Skeletal muscle tissue (tissue), 4 donors: ENCODE data around the gene TIGD2. TPM values are rescaled to one million over a fixed set of nuclear protein-coding genes. Genes with fewer than 3 reads are reported as not detected.

Experiments used
- H3K27ac ChIP-seq: one replicate; pipeline ENCODE4 v1.7.0; 2013; ENCODE audit warnings: mild to moderate bottlenecking, low read depth, low read length, inconsistent platforms
- H3K27me3 ChIP-seq, 3 donors: one replicate each; pipeline ENCODE4 v1.7.0; 2013; ENCODE audit warnings: low read length in 3 of 3; ENCODE audit not compliant: control insufficient read depth in 3 of 3, insufficient read depth in 3 of 3
- H3K36me3 ChIP-seq, 3 donors: one replicate each; pipeline ENCODE4 v1.7.0; 2013; ENCODE audit warnings: low read length in 3 of 3; ENCODE audit not compliant: control insufficient read depth in 3 of 3, insufficient read depth in 3 of 3
- H3K4me1 ChIP-seq, 3 donors: one replicate each; pipeline ENCODE4 v1.7.0; 2013; ENCODE audit warnings: low read length in 3 of 3, mild to moderate bottlenecking in 3 of 3; ENCODE audit not compliant: control insufficient read depth in 3 of 3, insufficient read depth in 3 of 3
- H3K4me3 ChIP-seq, 3 donors: one replicate each; pipeline ENCODE4 v1.7.0; 2013; ENCODE audit warnings: low read length in 3 of 3
- H3K9ac ChIP-seq, 3 donors: one replicate each; pipeline ENCODE4 v1.7.0; 2013; ENCODE audit warnings: low read length in 3 of 3, mild to moderate bottlenecking in 3 of 3, moderate library complexity in 2 of 3, low read depth in 1 of 3
- H3K9me3 ChIP-seq, 3 donors: one replicate each; pipeline ENCODE4 v1.7.0; 2013; ENCODE audit warnings: low read length in 3 of 3; ENCODE audit not compliant: control insufficient read depth in 3 of 3
- total RNA-seq: library from RNA; depleted of rRNA; stranded (reverse); fragments of >200 nt; gene quantifications from one replicate; pipeline ENCODE4 v1.2.3, GENCODE V29; 2014
- donor health status: Osteomylitis.

The TIGD2 gene
- total RNA-seq, 1 donor from 2014 or later = 5.2 TPM

DNA sequence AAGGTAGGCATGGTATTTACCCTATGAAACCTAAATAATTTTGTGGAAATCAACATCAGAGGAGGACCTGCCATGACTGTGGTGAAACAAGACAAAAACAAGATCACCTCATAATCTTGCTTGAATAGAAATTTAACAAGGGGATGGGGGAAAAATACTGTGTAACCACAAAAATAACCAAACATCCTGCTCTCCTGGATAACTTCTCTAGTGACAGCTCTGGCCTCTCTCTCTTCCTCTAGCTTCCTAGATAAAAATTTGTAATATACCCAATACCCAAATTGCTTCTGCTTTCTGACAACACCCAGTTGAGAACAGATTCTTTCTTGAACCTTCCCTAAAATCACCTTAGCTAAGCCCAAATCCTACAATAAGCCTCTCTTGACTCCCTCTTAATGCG lies 11.9 kb upstream of the TIGD2 start:
- H3K36me3 ChIP-seq = no peaks in the 10 kb centered on the region
- H3K4me3 ChIP-seq = no peak overlapping the region
- no peaks in the 10 kb centered on the region for H3K4me1 ChIP-seq
- H3K9ac ChIP-seq = no peak overlapping the region
- H3K27me3 ChIP-seq = no peaks in the 10 kb centered on the region
- no peak overlapping the region for H3K27ac ChIP-seq
- no peaks in the 10 kb centered on the region for H3K9me3 ChIP-seq

DNA sequence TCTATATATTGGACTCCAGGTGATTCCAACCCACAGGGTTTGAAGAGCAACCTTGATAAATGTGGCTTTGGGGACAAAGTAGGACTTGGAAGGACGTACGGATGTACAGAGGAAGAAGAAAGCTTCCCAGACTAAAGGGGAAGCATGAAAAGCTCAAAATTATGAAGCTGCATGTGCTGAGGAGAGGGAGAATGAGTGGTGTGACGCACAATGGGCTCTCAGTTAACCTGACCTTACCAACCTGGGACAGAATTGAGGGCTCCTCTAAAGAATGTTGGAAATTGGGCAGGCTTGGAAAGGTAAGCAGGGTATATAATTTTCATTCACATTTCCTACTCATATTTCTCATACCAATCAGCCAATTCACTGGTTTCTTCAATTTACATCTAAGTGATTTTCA lies 10.5 kb upstream of the TIGD2 start:
- Histone ChIP-seq H3K4me3 (no peak overlapping the region), H3K27me3 (no peaks in the 10 kb centered on the region), H3K4me1 (no peaks in the 10 kb centered on the region), H3K9me3 (no peaks in the 10 kb centered on the region), H3K9ac (no peak overlapping the region), H3K27ac (no peak overlapping the region), H3K36me3 (no peaks in the 10 kb centered on the region)

DNA sequence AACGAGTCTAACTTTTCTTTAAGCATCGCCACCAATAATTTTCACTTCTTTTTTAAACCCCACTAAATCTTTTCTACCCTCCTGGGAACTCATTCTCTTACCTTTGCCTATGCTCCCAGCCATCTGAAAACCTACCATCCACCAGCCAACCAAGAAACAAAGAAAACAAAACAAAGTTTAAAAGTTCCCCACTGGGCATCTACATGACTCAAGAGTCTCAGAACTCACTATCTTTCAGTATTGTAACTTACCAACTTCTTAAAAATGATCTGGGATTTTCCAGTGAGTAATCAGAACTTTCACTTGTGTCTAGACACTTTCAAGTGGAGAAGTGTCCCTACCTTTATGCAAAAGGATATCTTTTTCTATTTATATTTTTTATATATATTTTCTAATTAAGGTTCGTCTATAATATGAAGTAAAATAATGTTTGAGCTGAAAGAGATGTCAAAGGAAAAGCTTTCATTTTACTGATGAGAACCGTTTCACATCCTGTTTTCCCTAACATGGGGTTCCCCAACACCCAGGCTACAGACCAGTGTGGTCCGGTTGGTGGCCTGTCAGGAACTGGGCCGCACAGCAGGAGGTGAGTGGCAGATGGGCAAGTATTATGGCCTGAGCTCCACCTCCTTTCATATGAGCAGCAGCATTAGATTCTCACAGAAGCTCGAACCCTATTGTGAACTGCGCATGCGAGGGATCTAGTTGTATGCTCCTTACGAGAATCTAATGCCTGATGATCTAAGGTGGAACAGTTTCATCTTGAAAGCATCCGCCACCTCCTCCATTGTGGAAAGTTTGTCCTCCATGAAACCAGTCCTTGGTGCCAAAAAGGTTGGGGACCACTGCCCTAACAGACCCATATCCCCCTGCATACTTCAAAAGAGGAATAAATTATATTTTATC lies 9.8 kb upstream of the TIGD2 start:
- H3K9me3 ChIP-seq = no peaks in the 10 kb centered on the region
- no peaks in the 10 kb centered on the region for H3K4me1 ChIP-seq
- H3K36me3 ChIP-seq = no peaks in the 10 kb centered on the region
- no peak overlapping the region for H3K4me3 ChIP-seq
- H3K9ac ChIP-seq = no peak overlapping the region
- H3K27me3 ChIP-seq = no peaks in the 10 kb centered on the region
- no peak overlapping the region for H3K27ac ChIP-seq

- H3K9ac ChIP-seq = no peak overlapping the region
- no peaks in the 10 kb centered on the region for H3K27me3 ChIP-seq
- H3K27ac ChIP-seq = no peak overlapping the region
- no peaks in the 10 kb centered on the region for H3K36me3 ChIP-seq
- H3K9me3 ChIP-seq = no peaks in the 10 kb centered on the region
- H3K4me3 ChIP-seq = no peak overlapping the region
- H3K4me1 ChIP-seq = peaks cover 0 to 5% (median 5%) of the 10 kb centered on the region in 3 donors
Measured at GRCh38 chr4:89105726-89106125, 5.6 kb upstream of the TIGD2 start.

DNA sequence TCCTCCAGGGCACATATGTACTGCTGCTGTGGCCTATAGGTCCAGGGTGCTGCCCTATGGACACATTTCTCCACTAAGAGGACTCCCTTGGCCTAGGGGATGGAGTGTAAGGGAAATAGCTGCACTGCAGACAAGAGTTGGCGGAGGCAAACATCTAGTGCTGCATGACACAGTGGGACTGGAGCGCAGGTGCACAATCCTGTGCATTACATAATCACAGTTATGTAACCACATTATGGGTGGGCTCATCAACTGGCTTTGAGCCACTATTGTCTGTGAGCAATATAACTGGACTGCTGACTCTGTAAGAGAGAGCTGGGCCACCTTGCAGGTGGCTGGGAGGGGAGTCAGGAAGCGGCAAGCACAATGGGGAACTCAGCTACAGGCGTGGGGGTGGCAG lies 3.2 kb upstream of the TIGD2 start:
- H3K4me3 ChIP-seq = no peak overlapping the region
- no peaks in the 10 kb centered on the region for H3K27me3 ChIP-seq
- peaks cover 10 to 15% (median 12%) of the 10 kb centered on the region in 3 donors for H3K4me1 ChIP-seq
- H3K36me3 ChIP-seq = no peaks in the 10 kb centered on the region
- no peak overlapping the region for H3K27ac ChIP-seq
- H3K9me3 ChIP-seq = no peaks in the 10 kb centered on the region
- H3K9ac ChIP-seq = no peak overlapping the region

DNA sequence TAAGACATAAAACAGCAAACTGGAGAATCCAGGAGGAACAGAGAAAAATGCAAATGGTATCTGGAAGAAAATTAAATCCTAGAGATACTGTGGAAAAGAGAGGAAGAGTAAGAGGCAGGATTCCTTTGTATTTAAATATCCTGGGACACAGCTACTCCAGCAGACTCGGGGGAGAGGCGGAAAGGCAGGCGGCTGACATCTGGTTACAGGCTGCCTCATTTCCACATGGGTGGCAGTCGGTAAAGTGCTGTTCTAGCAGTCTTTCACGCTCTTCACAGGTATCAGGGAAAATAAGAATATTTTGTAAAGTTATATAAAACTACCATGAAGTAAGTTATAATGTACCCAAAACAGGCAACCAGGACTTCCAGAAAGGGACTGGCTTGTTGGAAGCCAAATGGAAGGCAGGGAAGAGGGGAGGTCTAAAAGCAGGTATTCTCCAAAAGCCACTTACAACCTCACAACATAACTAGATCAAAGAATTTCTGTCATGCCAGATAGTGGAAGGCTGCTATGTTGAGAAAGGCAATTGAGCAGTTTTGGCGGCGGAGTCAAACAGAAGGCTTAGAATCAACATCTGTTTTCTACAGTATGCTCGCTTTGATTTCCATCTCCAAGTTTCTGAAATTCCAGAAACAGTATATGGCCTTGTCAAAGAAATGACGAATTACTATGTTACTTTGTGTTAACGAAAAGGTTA lies 1.3 kb upstream of the TIGD2 start:
- Histone ChIP-seq H3K9ac (peak overlapping the region; percentile 3 to 82 (median 76)), H3K9me3 (no peaks in the 10 kb centered on the region), H3K36me3 (no peaks in the 10 kb centered on the region), H3K4me3 (peak overlapping the region; percentile 81 to 87 (median 85)), H3K4me1 (peaks cover 10 to 15% (median 12%) of the 10 kb centered on the region in 3 donors), H3K27ac (no peak overlapping the region), H3K27me3 (no peaks in the 10 kb centered on the region)

GRCh38 chr4:89110541-89110985 lies 770 bp upstream of the TIGD2 start:
- Histone ChIP-seq H3K9ac (peak overlapping the region; percentile 69 to 82 (median 76)), H3K27me3 (no peaks in the 10 kb centered on the region), H3K27ac (peak overlapping the region; percentile 80), H3K4me3 (peak overlapping the region; percentile 81 to 87 (median 85)), H3K9me3 (no peaks in the 10 kb centered on the region), H3K36me3 (no peaks in the 10 kb centered on the region), H3K4me1 (peaks cover 10 to 15% (median 12%) of the 10 kb centered on the region in 3 donors)

GRCh38 chr4:89111833-89112563 lies 665 bp downstream of the TIGD2 start:
- peak overlapping the region; percentile 80 for H3K27ac ChIP-seq
- peak overlapping the region; percentile 80 to 91 (median 89) for H3K9ac ChIP-seq
- H3K4me3 ChIP-seq = peak overlapping the region; percentile 74 to 85 (median 81)
- H3K27me3 ChIP-seq = no peaks in the 10 kb centered on the region
- peaks cover 10 to 15% (median 12%) of the 10 kb centered on the region in 3 donors for H3K4me1 ChIP-seq
- no peaks in the 10 kb centered on the region for H3K36me3 ChIP-seq
- H3K9me3 ChIP-seq = no peaks in the 10 kb centered on the region

GRCh38 chr4:89113415-89113814 lies 2.1 kb downstream of the TIGD2 start:
- Histone ChIP-seq H3K4me1 (peaks cover 10 to 15% (median 12%) of the 10 kb centered on the region in 3 donors), H3K27me3 (no peaks in the 10 kb centered on the region), H3K36me3 (no peaks in the 10 kb centered on the region), H3K4me3 (no peak overlapping the region), H3K27ac (no peak overlapping the region), H3K9me3 (no peaks in the 10 kb centered on the region), H3K9ac (no peak overlapping the region)
